Common myeloid progenitor, CD34-positive (primary cell): ENCODE results near the gene PRSS36.

Experiments used
- CTCF ChIA-PET: fragments of 350-600 bp; sonication (Branson Sonifier 250); formaldehyde crosslinking; loops from one replicate; lab custom pipeline; 2021; ENCODE audit warnings: antibody characterized with exemption; lab: Charles Lee
- POLR2A ChIA-PET: fragments of 350-600 bp; sonication (Branson Sonifier 250); formaldehyde crosslinking; loops from one replicate; lab custom pipeline; 2021; ENCODE audit warnings: antibody characterized with exemption; lab: Charles Lee
- DNase-seq, 3 donors: peaks; one replicate each; pipeline versions ENCODE4 v3.0.0 to v3.0.0-alpha.2; 2013
- H3K27ac ChIP-seq, 2 experiments: 1 replicate in 1 of 2; 2 replicates in 1 of 2; pipeline ENCODE4 v1.7.0; 2013; ENCODE audit warnings: inconsistent platforms in 2 of 2, low read length in 2 of 2, mild to moderate bottlenecking in 2 of 2, low read depth in 1 of 2, moderate library complexity in 1 of 2; ENCODE audit not compliant: severe bottlenecking in 2 of 2, insufficient read depth in 1 of 2, poor library complexity in 1 of 2
- H3K27me3 ChIP-seq, 5 experiments: replicated peaks in 2 of 5; 1 replicate in 3 of 5; 2 replicates in 2 of 5; pipeline versions ENCODE4 v1.6.1 to v1.7.0; 2013; ENCODE audit warnings: low read length in 4 of 5, mild to moderate bottlenecking in 2 of 5, moderate library complexity in 2 of 5, inconsistent platforms in 1 of 5; ENCODE audit not compliant: insufficient read depth in 5 of 5, control insufficient read depth in 4 of 5
- H3K36me3 ChIP-seq, 4 experiments: 1 replicate in 2 of 4; 2 replicates in 2 of 4; pipeline versions ENCODE4 v1.6.1 to v1.7.0; 2013; ENCODE audit warnings: low read length in 3 of 4, control low read depth in 1 of 4, mild to moderate bottlenecking in 1 of 4; ENCODE audit not compliant: control insufficient read depth in 4 of 4, insufficient read depth in 4 of 4
- H3K4me1 ChIP-seq, 4 experiments: 1 replicate in 3 of 4; 2 replicates in 1 of 4; pipeline versions ENCODE4 v1.6.1 to v1.7.1; 2013; ENCODE audit warnings: low read length in 3 of 4, mild to moderate bottlenecking in 3 of 4, control low read depth in 1 of 4, inconsistent platforms in 1 of 4, moderate library complexity in 1 of 4; ENCODE audit not compliant: control insufficient read depth in 4 of 4, insufficient read depth in 4 of 4; ENCODE audit errors: control extremely low read depth in 1 of 4
- H3K4me3 ChIP-seq, 7 experiments: 1 replicate in 4 of 7; 2 replicates in 3 of 7; pipeline versions ENCODE4 v1.5.1 to v1.7.0; 2013; ENCODE audit warnings: mild to moderate bottlenecking in 7 of 7, low read length in 6 of 7, moderate library complexity in 6 of 7, inconsistent platforms in 2 of 7, low read depth in 2 of 7, control low read depth in 1 of 7; ENCODE audit not compliant: insufficient read depth in 4 of 7, control insufficient read depth in 1 of 7; ENCODE audit errors: extremely low read depth in 1 of 7
- H3K9me3 ChIP-seq, 5 experiments: 1 replicate in 4 of 5; 2 replicates in 1 of 5; pipeline versions ENCODE4 v1.6.1 to v1.7.1; 2013; ENCODE audit warnings: low read length in 4 of 5, mild to moderate bottlenecking in 2 of 5, inconsistent platforms in 1 of 5, low read depth in 1 of 5, moderate library complexity in 1 of 5; ENCODE audit not compliant: control insufficient read depth in 4 of 5, insufficient read depth in 2 of 5; ENCODE audit errors: control extremely low read depth in 1 of 5
- WGBS: methylation state at CpG from one replicate; pipeline ENCODE4 v1.1.5; 2013; ENCODE audit not compliant: insufficient coverage; 5-methylcytosine and 5-hydroxymethylcytosine counted together

The PRSS36 gene

DNA sequence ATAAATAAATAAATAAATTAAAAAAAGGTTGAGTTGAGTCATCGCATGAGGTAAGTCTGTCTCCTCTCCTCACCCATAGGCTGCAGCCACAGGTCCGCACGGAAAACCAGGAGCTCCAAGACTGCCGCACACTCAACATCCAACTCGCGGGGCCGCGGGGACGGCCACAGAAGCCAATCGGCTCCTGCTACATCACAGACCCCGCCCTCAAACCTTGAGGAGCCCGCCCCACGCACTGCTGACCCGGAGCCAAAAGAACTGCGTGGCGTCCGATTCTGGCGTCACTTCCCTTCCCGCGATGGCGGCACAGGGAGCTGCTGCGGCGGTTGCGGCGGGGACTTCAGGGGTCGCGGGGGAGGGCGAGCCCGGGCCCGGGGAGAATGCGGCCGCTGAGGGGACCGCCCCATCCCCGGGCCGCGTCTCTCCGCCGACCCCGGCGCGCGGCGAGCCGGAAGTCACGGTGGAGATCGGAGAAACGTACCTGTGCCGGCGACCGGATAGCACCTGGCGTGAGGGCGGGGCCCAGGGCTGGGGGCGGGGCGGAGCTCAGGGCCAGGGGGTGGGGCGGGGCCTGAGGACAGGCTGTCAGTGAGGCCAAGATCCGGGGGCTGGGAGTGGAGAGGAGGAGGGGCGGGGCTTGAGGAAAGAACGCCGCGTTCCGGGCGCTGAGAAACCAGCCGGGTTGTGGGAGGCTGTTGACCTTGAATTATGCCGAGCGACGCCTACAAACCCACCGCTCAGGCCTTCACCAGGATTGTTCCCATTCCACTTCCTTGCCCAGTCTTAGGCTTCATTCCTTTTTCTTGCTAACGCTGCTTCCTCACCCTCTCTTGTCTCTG lies 32.3 kb downstream of the PRSS36 start, which contains the start of gene KAT8:
Gene KAT8 (plus strand): TSS at position 281 of the 839 bp plus-strand sequence. CDS start 18 bp downstream, at position 299.
- H3K4me3 ChIP-seq: peak within 1 kb of the TSS; percentile 64 to 96 (median 87)
- peak; percentile 98 to 99 (median 99) for DNase-seq

GRCh38 chr16:31114468-31114867 lies 35.4 kb downstream of the PRSS36 start:
- Histone ChIP-seq H3K4me1 (peaks cover 12 to 47% (median 38%) of the 10 kb centered on the region in 4 experiments), H3K4me3 (no peak overlapping the region), H3K36me3 (peaks cover 10 to 38% (median 28%) of the 10 kb centered on the region in 4 experiments), H3K27me3 (no peaks in the 10 kb centered on the region), H3K9me3 (no peaks in the 10 kb centered on the region), H3K27ac (peak overlapping the region in 1 of 2 experiments; percentile 45)
- ChIA-PET CTCF (interaction anchor here (0.6 to 3.5 kb wide), 7 partner anchors 19 to 161 kb away, joined by 3 to 27 read pairs (median 4); partner anchors contain the start of genes HSD3B7, ZNF646 and ZNF668), POLR2A (interaction anchor here (0.6 to 1.7 kb wide), 3 partner anchors 28 kb away, joined by 3 to 8 read pairs (median 4); no protein-coding TSS in a partner anchor)
- WGBS: 97% methylated on average over 7 of the region's 8 CpGs
- DNase-seq: no peak

More for the DNA sequence above, 32.3 kb downstream of the PRSS36 start, which contains the start of gene KAT8:
- no peaks in the 10 kb centered on the region for H3K27me3 ChIP-seq
- H3K27ac ChIP-seq: peak within 1 kb of the TSS; percentile 51 to 88
- ChIA-PET CTCF (interaction anchor here (0.8 to 5.3 kb wide), 8 partner anchors 10 to 326 kb away, joined by 3 to 38 read pairs (median 5); partner anchors contain the start of genes BCKDK and PRSS8), POLR2A (interaction anchor here (0.6 to 1.6 kb wide), 7 partner anchors 12 to 62 kb away, joined by 3 to 18 read pairs (median 6); partner anchors contain the start of genes FUS, ZNF646 and ZNF668)
- peaks cover 11 to 40% (median 34%) of the 10 kb centered on the region in 4 experiments for H3K4me1 ChIP-seq
- WGBS: 0% methylated on average over 17 of the region's 68 CpGs
- peaks cover 9 to 33% (median 20%) of the 10 kb centered on the region in 4 experiments for H3K36me3 ChIP-seq
- no peaks in the 10 kb centered on the region for H3K9me3 ChIP-seq

GRCh38 chr16:31113121-31114120 lies 36.4 kb downstream of the PRSS36 start:
- POLR2A ChIA-PET: interaction anchor here (1.2 to 1.5 kb wide), 2 partner anchors 29 to 67 kb away, joined by 3 to 10 read pairs; partner anchors contain the start of gene FUS
- DNase-seq: peak; percentile 78 to 92 (median 91)
- H3K27me3 ChIP-seq: no peaks in the 10 kb centered on the region
- peak overlapping the region in 3 of 7 experiments; percentile 6 to 25 (median 24) for H3K4me3 ChIP-seq
- peaks cover 11 to 49% (median 43%) of the 10 kb centered on the region in 4 experiments for H3K4me1 ChIP-seq
- WGBS: 25% methylated on average over 4 of the region's 5 CpGs
- peak overlapping the region in 1 of 2 experiments; percentile 56 for H3K27ac ChIP-seq
- no peaks in the 10 kb centered on the region for H3K9me3 ChIP-seq
- CTCF ChIA-PET: interaction anchor here (1.2 to 3.5 kb wide), 7 partner anchors 18 to 129 kb away, joined by 4 to 27 read pairs (median 4); partner anchors contain the start of genes HSD3B7, ZNF646 and ZNF668
- H3K36me3 ChIP-seq: peaks cover 8 to 37% (median 29%) of the 10 kb centered on the region in 4 experiments

- no peaks in the 10 kb centered on the region for H3K9me3 ChIP-seq
- no peaks in the 10 kb centered on the region for H3K27me3 ChIP-seq
- H3K4me1 ChIP-seq: peaks cover 7 to 47% (median 40%) of the 10 kb centered on the region in 4 experiments
- peak overlapping the region; percentile 7 to 56 for H3K27ac ChIP-seq
- WGBS: 92% methylated on average over 2 of the region's 2 CpGs
- ChIA-PET CTCF (interaction anchor here (1.2 to 3.5 kb wide), 6 partner anchors 17 to 128 kb away, joined by 4 to 27 read pairs (median 8); partner anchors contain the start of gene HSD3B7), POLR2A (interaction anchor here (1.0 to 1.5 kb wide), 2 partner anchors 16 to 67 kb away, joined by 3 to 10 read pairs; partner anchors contain the start of gene FUS)
- H3K4me3 ChIP-seq: no peak overlapping the region
- peaks cover 8 to 37% (median 29%) of the 10 kb centered on the region in 4 experiments for H3K36me3 ChIP-seq
- DNase-seq: no peak
These were observed 37.2 kb downstream of the PRSS36 start for GRCh38 chr16:31112711-31113110.

GRCh38 chr16:31111881-31112466 lies 37.9 kb downstream of the PRSS36 start:
- POLR2A ChIA-PET: interaction anchor here (1.0 to 1.1 kb wide), 2 partner anchors 17 to 69 kb away, joined by 3 read pairs; no protein-coding TSS in a partner anchor
- 94% methylated on average over 10 of the region's 23 CpGs for WGBS
- H3K27ac ChIP-seq: peak overlapping the region in 1 of 2 experiments; percentile 7
- no peaks in the 10 kb centered on the region for H3K27me3 ChIP-seq
- H3K9me3 ChIP-seq: no peaks in the 10 kb centered on the region
- CTCF ChIA-PET: interaction anchor here (1.0 to 2.7 kb wide), 6 partner anchors 12 to 38 kb away, joined by 3 to 9 read pairs (median 6); partner anchors contain the start of genes ZNF646 and ZNF668
- H3K4me3 ChIP-seq: no peak overlapping the region
- peaks cover 8 to 37% (median 29%) of the 10 kb centered on the region in 4 experiments for H3K36me3 ChIP-seq
- no peak for DNase-seq
- peaks cover 7 to 50% (median 40%) of the 10 kb centered on the region in 4 experiments for H3K4me1 ChIP-seq
